DMS153 treated with DMSO at 0.1 percent for 48 hours (cell line): ENCODE data around the gene DNAJC8.
A peak's percentile ranks its signal among the peaks of the same experiment; 100 is the strongest.

ENCODE experiments used
- DNase-seq: peaks from one replicate; lab custom pipeline; 2025; ENCODE audit not compliant: unreplicated experiment; lab: John Stamatoyannopoulos, UW

The DNAJC8 gene

GRCh38 chr1:28256197-28256827 lies 23.5 kb upstream of the DNAJC8 start:
- no peak for DNase-seq

- no peak for DNase-seq
These were observed 17.1 kb upstream of the DNAJC8 start for GRCh38 chr1:28249866-28250295.

- peak; percentile 50 for DNase-seq
These were observed 16.4 kb upstream of the DNAJC8 start for GRCh38 chr1:28249013-28249865.

- DNase-seq = peak; percentile 78
These were observed 15.6 kb upstream of the DNAJC8 start for GRCh38 chr1:28248273-28249012.

- DNase-seq = peak; percentile 63
These were observed 14.9 kb upstream of the DNAJC8 start for GRCh38 chr1:28247612-28248272.

- peak; percentile 72 for DNase-seq
These were observed 13.6 kb upstream of the DNAJC8 start for GRCh38 chr1:28246427-28246832.

- DNase-seq = no peak
These were observed 11.9 kb upstream of the DNAJC8 start for GRCh38 chr1:28244549-28245251.

- DNase-seq = no peak
These were observed 11.0 kb upstream of the DNAJC8 start for GRCh38 chr1:28243685-28244311.

GRCh38 chr1:28241638-28242241 lies 8.9 kb upstream of the DNAJC8 start:
- no peak for DNase-seq

GRCh38 chr1:28240024-28240423 lies 7.2 kb upstream of the DNAJC8 start:
- DNase-seq = no peak

GRCh38 chr1:28239004-28239403 lies 6.2 kb upstream of the DNAJC8 start:
- DNase-seq = no peak

GRCh38 chr1:28236656-28237322 lies 4.0 kb upstream of the DNAJC8 start:
- no peak for DNase-seq

GRCh38 chr1:28235755-28236655 lies 3.2 kb upstream of the DNAJC8 start, which contains the start of gene ATP5IF1:
Gene ATP5IF1, plus strand, starts transcription at chr1:28236124. Its CDS starts 60 bp downstream, at chr1:28236184.
- peak; percentile 100 for DNase-seq

GRCh38 chr1:28233264-28233606 lies 406 bp upstream of the DNAJC8 start:
- DNase-seq = no peak

- no peak for DNase-seq
These were observed 2.8 kb downstream of the DNAJC8 start for GRCh38 chr1:28229996-28230395.

GRCh38 chr1:28229089-28229488 lies 3.7 kb downstream of the DNAJC8 start:
- no peak for DNase-seq

- no peak for DNase-seq
These were observed 19.5 kb downstream of the DNAJC8 start for GRCh38 chr1:28213315-28213714.

- no peak for DNase-seq
These were observed 23.1 kb downstream of the DNAJC8 start for GRCh38 chr1:28209700-28210099.
